ENCODE data around the gene LRRIQ1.
"Not testable (repeated sequence)": the region's sequence is repeated elsewhere in the genome, so short reads cannot be mapped to it uniquely, and the experiment has no call there.

LRRIQ1 gene

GRCh38 chr12:85036234-85036707 lies at the start of gene LRRIQ1, which contains the start of gene TSPAN19:
LRRIQ1 (plus strand) TSS chr12:85036351; CDS start chr12:85038177, 1,826 bp downstream.
TSPAN19 (minus strand) TSS chr12:85036277; CDS start chr12:85029946, 6,331 bp downstream.
- peak; percentile 64 for DNase-seq

- no peak for DNase-seq
Observed at GRCh38 chr12:84986586-84986985, 49.6 kb upstream of the LRRIQ1 start.

- DNase-seq = no peak
Observed at GRCh38 chr12:84994426-84994825, 41.7 kb upstream of the LRRIQ1 start.

GRCh38 chr12:84995641-84996040 lies 40.5 kb upstream of the LRRIQ1 start:
- no peak for DNase-seq

- DNase-seq = no peak
Observed at GRCh38 chr12:84996759-84997158, 39.4 kb upstream of the LRRIQ1 start.

GRCh38 chr12:84998341-84998740 lies 37.8 kb upstream of the LRRIQ1 start:
- DNase-seq = no peak

- DNase-seq = no peak
Observed at GRCh38 chr12:85000729-85001128, 35.4 kb upstream of the LRRIQ1 start.

- DNase-seq = no peak
Observed at GRCh38 chr12:85002778-85003296, 33.3 kb upstream of the LRRIQ1 start.

GRCh38 chr12:85004204-85004603 lies 31.9 kb upstream of the LRRIQ1 start:
- DNase-seq = no peak

- not testable (repeated sequence) for DNase-seq
Observed at GRCh38 chr12:85005047-85005446, 31.1 kb upstream of the LRRIQ1 start.

- no peak for DNase-seq
Observed at GRCh38 chr12:85005615-85006014, 30.5 kb upstream of the LRRIQ1 start.

- DNase-seq = no peak
Observed at GRCh38 chr12:85006206-85006605, 29.9 kb upstream of the LRRIQ1 start.

GRCh38 chr12:85007836-85008235 lies 28.3 kb upstream of the LRRIQ1 start:
- no peak for DNase-seq

- no peak for DNase-seq
Observed at GRCh38 chr12:85016413-85016812, 19.7 kb upstream of the LRRIQ1 start.

GRCh38 chr12:85017133-85017532 lies 19.0 kb upstream of the LRRIQ1 start:
- DNase-seq = no peak

GRCh38 chr12:85017618-85018017 lies 18.5 kb upstream of the LRRIQ1 start:
- DNase-seq = no peak

- no peak for DNase-seq
Observed at GRCh38 chr12:85018098-85018497, 18.1 kb upstream of the LRRIQ1 start.

- peak; percentile 5 for DNase-seq
Observed at GRCh38 chr12:85029456-85029855, 6.7 kb upstream of the LRRIQ1 start.

GRCh38 chr12:85036733-85037132 lies 582 bp downstream of the LRRIQ1 start:
- no peak for DNase-seq

- no peak for DNase-seq
Observed at GRCh38 chr12:85041395-85041794, 5.2 kb downstream of the LRRIQ1 start.

GRCh38 chr12:85043829-85044228 lies 7.7 kb downstream of the LRRIQ1 start:
- DNase-seq = no peak

- DNase-seq = peak; percentile 23
Observed at GRCh38 chr12:85057370-85057963, 21.3 kb downstream of the LRRIQ1 start.

- no peak for DNase-seq
Observed at GRCh38 chr12:85058339-85058738, 22.2 kb downstream of the LRRIQ1 start.

- no peak for DNase-seq
Observed at GRCh38 chr12:85059594-85059993, 23.4 kb downstream of the LRRIQ1 start.

- DNase-seq = no peak
Observed at GRCh38 chr12:85060916-85061315, 24.8 kb downstream of the LRRIQ1 start.
